Activated CD4-positive, alpha-beta T cell treated with anti-CD3 and anti-CD28 coated beads for 24 hours (primary cell): ENCODE measurements around the gene RNF135.
"Not testable (repeated sequence)": the region's sequence is repeated elsewhere in the genome, so short reads cannot be mapped to it uniquely, and the experiment has no call there.

ENCODE experiments used
- DNase-seq, 2 donors: peaks; one replicate each; pipeline ENCODE4 v3.0.0-alpha.2; 2020; ENCODE audit warnings: low read depth in 2 of 2

Gene RNF135

GRCh38 chr17:30970831-30971567, at the start of gene RNF135:
TSS of gene RNF135 (plus strand) at chr17:30971039. CDS start at chr17:30971074, 35 bp downstream.
- peak; percentile 43 to 48 for DNase-seq

- no peak for DNase-seq
Measured at GRCh38 chr17:30921544-30922196, 49.2 kb upstream of the RNF135 start, which contains the start of gene ADAP2. TSS of gene ADAP2 (plus strand) at chr17:30921945. CDS start at chr17:30922015, 70 bp downstream.

GRCh38 chr17:30922235-30923030, 48.4 kb upstream of the RNF135 start:
- DNase-seq = no peak

DNA sequence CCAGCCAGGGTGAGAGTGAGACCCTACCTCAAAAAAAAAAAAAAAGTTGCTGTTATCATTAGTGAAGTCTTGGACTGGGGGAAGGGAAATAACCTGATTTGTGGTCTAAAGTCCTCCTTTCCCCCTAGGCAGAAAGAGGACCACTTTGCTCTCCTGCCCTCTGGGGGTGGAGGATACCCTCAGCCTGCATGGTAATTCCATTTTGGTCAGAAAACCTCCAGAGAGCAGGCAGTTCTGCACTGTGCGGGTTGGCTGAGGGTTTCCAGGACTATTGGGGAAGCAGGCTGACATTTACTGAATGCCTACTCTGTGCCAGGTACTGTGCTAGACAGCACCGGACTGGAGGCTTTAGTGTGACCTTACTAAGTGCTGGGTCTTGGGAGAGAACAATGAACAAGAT, 46.5 kb upstream of the RNF135 start:
- no peak for DNase-seq

DNA sequence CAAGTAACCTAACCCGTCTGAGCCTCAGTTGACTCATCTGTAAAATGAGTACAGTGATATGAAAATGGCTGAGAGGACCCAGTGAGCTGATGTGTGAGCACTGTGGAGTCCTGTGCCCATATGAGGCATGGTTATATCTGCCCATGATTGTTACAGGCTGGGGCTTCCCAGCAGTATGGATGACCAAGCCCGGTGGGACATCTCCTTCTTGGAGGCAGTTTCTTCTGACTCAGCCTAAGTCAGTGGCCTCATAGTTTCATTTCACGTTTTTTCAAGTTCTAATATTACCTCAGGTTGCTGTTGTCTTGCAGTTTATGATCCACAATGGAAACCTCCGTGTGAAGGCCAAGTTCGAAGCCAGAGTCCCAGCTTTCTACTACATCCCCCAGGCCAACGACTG, 44.3 kb upstream of the RNF135 start:
- no peak for DNase-seq

DNA sequence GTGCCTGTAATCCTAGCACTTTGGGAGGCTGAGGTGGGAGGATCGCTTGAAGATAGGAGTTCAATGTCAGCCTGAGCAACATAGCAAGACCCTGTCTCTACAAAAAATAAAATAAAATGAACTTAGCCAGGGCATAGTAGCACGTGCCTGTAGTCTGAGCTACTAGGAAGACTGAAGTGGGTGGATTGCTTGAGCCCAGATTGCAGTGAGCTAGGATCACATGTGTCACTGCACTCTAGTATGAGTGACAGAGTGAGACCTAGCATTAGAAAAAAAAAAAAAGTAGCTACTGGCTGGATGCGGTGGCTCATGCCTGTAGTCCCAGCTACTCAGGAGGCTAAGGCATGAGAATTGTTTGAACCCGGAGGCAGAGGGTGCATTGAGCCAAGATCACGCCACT, 43.1 kb upstream of the RNF135 start:
- no peak for DNase-seq

GRCh38 chr17:30928584-30928983, 42.3 kb upstream of the RNF135 start:
- no peak for DNase-seq

- DNase-seq = no peak
Measured at GRCh38 chr17:30929081-30929633, 41.7 kb upstream of the RNF135 start.

GRCh38 chr17:30929861-30930260, 41.0 kb upstream of the RNF135 start:
- DNase-seq = not testable (repeated sequence)

DNA sequence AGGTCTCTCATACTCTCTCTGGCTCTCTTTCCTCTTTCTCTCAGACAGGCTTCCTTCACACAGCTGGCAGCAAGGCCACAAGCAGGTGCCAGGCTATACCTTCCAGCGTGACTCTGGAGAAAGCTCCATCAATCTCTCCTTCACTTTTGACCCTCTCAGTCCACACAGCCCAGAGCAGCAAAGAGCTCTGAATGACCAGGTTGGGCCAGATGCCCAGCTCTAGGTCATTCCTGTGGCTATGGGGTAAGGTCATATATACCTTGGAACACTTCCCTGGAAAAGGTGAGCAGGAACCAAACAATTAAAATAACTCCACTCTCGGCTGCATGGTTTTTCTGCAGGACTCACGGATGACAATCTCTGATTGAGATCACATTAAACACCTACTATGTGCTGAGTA, 40.3 kb upstream of the RNF135 start:
- DNase-seq = no peak

GRCh38 chr17:30931582-30931981, 39.3 kb upstream of the RNF135 start:
- not testable (repeated sequence) for DNase-seq

- no peak for DNase-seq
Measured at GRCh38 chr17:30933966-30934365, 36.9 kb upstream of the RNF135 start.

GRCh38 chr17:30939051-30939689, 31.7 kb upstream of the RNF135 start:
- DNase-seq = no peak

GRCh38 chr17:30942308-30943079, 28.3 kb upstream of the RNF135 start:
- DNase-seq = no peak

DNA sequence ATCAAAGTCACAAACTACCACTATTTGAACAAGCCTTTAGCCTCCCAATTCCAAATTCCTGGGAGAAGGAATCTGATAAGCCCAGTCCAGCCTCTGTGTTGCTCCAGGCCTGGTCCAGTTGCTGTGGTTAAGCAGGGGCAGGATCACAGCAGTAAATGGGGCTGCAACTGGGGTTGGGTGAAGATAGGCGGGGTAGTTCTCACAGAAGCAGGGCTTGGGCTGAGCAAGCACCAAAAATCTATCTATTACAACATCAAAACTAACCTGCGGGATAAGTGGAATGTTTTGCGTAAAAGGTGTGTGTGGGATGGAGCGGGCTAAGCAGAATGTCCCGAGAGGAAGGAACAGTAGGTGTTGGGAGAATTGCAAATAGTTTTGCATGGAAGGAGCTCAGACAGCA, 23.0 kb upstream of the RNF135 start:
- DNase-seq = no peak

- DNase-seq = no peak
Measured at GRCh38 chr17:30950189-30950588, 20.6 kb upstream of the RNF135 start.

GRCh38 chr17:30950669-30951399, 20.0 kb upstream of the RNF135 start:
- DNase-seq = no peak

- DNase-seq = no peak
Measured at GRCh38 chr17:30952638-30953393, 18.0 kb upstream of the RNF135 start.

GRCh38 chr17:30954046-30954830, 16.6 kb upstream of the RNF135 start:
- no peak for DNase-seq
